Activated T-cell treated with anti-CD3 and anti-CD28 coated beads for 48 hours (primary cell): ENCODE measurements around the gene PKN1.
A peak's percentile ranks its signal among the peaks of the same experiment; 100 is the strongest.

Experiments used
- DNase-seq: peaks from one replicate; pipeline ENCODE4 v3.0.0-alpha.2; 2020; ENCODE audit warnings: low read depth

The PKN1 gene

GRCh38 chr19:14406645-14407401 is 26.3 kb upstream of the PKN1 start:
- no peak for DNase-seq

- no peak for DNase-seq
These were observed 25.3 kb upstream of the PKN1 start for GRCh38 chr19:14407605-14408484.

GRCh38 chr19:14408491-14409145 is 24.5 kb upstream of the PKN1 start:
- DNase-seq, result no peak

GRCh38 chr19:14409146-14410023 is 23.7 kb upstream of the PKN1 start:
- no peak for DNase-seq

GRCh38 chr19:14410091-14411051 is 22.7 kb upstream of the PKN1 start:
- DNase-seq, result no peak

GRCh38 chr19:14411161-14411937 is 21.8 kb upstream of the PKN1 start:
- no peak for DNase-seq

GRCh38 chr19:14411938-14412245 is 21.2 kb upstream of the PKN1 start:
- no peak for DNase-seq

GRCh38 chr19:14412324-14412995 is 20.6 kb upstream of the PKN1 start:
- no peak for DNase-seq

- no peak for DNase-seq
These were observed 20.0 kb upstream of the PKN1 start for GRCh38 chr19:14412996-14413692.

- DNase-seq, result no peak
These were observed 19.4 kb upstream of the PKN1 start for GRCh38 chr19:14413693-14414181.

GRCh38 chr19:14414926-14415690 is 18.0 kb upstream of the PKN1 start:
- DNase-seq, result no peak

GRCh38 chr19:14416817-14417231 is 16.3 kb upstream of the PKN1 start:
- DNase-seq, result no peak

- peak; percentile 81 for DNase-seq
These were observed 14.3 kb upstream of the PKN1 start for GRCh38 chr19:14418856-14419105.

- peak; percentile 92 for DNase-seq
These were observed 13.8 kb upstream of the PKN1 start, which contains the start of gene DDX39A for GRCh38 chr19:14419106-14419813. DDX39A (minus strand) TSS chr19:14419341; CDS start chr19:14413220, 6,121 bp downstream.

- no peak for DNase-seq
These were observed 7.4 kb upstream of the PKN1 start for GRCh38 chr19:14425696-14426138.

- DNase-seq, result no peak
These were observed 5.6 kb upstream of the PKN1 start for GRCh38 chr19:14427461-14427860.

GRCh38 chr19:14428882-14429416 is 4.2 kb upstream of the PKN1 start:
- DNase-seq, result no peak
